ENCODE measurements around the gene MBOAT1.
"Not testable (repeated sequence)": the region's sequence is repeated elsewhere in the genome, so short reads cannot be mapped to it uniquely, and the experiment has no call there.

MBOAT1 gene

GRCh38 chr6:20212392-20213111, at the start of gene MBOAT1:
TSS of gene MBOAT1 (minus strand) at chr6:20212469. CDS start at chr6:20212234, 235 bp downstream.
- peak in 57 of 58 donors; percentile 15 to 85 (median 63) for DNase-seq

GRCh38 chr6:20261685-20262084, 49.4 kb upstream of the MBOAT1 start:
- DNase-seq: no peak

DNA sequence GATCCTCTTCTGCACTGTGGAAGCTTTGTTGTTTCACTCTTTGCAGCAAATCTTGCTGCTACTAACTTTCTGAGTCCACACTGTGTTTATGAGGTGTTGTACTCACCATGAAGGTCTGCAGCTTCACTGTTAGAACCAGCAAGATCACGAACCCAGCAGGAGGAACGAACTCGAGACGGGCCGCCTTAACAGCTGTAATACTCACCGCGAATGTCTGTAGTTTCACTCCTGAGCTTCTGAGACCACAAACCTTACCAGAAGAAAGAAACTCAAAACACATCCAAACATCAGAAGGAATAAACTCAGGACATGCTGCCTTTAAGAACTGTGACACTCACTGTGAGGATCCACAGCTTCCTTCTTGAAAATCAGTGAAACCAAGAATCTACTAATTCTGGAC, 48.1 kb upstream of the MBOAT1 start:
- DNase-seq: no peak

DNA sequence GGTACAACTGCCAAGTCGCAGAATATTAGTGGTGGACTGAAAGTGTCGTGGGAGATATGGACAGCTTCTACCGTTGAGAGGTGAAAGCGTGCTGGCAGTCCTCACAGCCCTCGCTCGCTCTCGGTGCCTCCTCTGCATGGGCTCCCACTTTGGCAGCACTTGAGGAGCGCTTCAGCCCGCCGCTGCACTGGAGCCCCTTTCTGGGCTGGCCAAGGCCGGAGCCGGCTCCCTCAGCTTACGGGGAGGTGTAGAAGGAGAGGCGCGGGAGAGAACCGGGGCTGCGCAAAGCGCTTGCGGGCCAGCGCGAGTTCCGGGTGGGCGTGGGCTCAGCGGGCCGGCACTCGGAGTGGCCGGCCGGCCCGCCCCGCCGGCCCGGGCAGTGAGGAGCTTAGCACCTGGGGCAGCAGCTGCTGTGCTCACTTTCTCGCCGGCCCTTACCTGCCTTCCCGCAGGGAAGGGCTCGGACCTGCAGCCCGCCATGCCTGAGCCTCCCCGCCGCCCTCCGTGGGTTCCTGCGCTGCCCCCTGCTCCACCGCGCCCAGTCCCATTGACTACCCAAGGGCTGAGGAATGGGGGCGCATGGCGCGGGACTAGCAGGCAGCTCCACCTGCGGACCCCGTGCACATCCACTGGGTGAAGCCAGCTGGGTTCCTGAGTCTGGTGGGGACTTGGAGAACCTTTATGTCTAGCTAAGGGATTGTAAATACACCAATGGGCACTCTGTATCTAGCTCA, 47.2 kb upstream of the MBOAT1 start:
- DNase-seq: no peak

DNA sequence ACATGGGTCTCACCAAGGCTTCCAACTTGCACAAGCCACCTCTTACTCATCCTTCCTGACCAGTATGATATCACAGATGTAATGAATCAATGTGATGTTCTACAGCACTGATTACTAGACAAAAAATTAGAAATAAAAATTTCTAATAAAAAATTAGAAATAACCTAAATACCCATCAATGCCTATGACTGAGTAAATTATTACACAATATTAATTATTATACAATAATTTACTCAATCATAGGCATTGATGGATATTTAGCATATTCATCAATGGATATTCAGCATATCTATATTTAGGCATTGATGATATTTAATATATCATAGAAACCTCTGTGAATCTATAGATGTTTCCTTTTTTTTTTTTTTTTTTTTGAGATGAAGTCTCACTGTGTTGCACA, 43.2 kb upstream of the MBOAT1 start:
- no peak for DNase-seq

- no peak for DNase-seq
Observed at GRCh38 chr6:20254295-20254694, 42.0 kb upstream of the MBOAT1 start.

DNA sequence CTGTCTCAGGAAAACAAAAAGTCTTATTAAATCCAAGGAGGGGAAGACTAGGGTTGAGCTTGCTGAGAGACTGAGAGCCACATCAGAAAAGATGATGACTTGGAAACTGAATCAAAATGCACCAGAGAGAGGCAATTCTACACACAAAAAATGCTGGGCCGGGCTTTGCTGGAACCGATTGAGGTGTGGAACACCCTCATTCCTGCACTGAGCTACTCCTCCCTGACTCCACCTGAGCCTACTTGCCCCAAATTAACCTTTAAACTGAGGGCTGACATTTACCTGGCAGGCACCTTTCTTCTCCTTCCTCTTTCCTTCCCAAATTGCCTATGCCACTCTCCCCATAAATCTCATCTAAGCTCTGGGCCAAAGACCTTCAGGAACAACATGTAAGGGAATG, 40.8 kb upstream of the MBOAT1 start:
- no peak for DNase-seq

- DNase-seq: no peak
Observed at GRCh38 chr6:20252311-20252710, 40.0 kb upstream of the MBOAT1 start.

DNA sequence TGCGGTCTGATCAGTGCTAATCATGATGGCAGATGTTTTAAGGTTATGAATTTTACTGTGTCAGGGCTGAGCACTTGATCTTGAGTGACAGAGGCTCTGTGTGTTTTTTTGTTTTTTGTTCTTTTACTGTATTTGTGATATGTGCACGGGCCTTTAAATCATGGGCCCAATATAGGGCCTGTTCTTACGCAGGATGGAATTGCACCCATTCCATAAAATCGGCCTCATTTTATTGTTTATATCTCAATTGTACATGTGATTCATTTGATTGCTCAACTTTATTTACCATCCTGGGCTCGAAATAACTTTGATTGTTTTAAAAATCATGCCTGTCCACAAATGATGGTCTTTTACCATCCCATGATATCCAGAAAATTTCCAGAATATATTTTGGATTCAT, 39.3 kb upstream of the MBOAT1 start:
- DNase-seq: no peak

GRCh38 chr6:20246125-20246524, 33.9 kb upstream of the MBOAT1 start:
- no peak for DNase-seq

GRCh38 chr6:20244807-20245681, 32.8 kb upstream of the MBOAT1 start:
- DNase-seq: not testable (repeated sequence)

DNA sequence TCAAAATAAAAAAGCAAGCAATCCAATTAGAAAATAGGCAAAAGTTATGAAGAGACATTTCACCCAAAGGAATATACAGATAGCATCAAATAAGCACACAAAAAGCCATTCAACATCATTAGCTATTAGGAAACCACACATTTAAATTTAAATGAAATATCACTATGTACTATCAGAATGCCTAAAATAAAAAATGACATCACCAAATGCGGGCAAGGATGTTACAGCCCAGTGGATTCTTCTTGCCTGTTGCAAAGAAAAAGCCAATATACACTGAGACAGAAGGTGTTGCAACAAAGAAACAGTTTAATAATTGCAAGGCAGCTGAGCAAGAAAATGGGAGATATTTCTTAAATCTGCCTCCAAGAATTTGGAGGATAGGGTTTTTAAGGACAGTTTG, 31.0 kb upstream of the MBOAT1 start:
- no peak for DNase-seq

GRCh38 chr6:20242397-20242796, 30.1 kb upstream of the MBOAT1 start:
- DNase-seq: no peak

GRCh38 chr6:20241102-20241501, 28.8 kb upstream of the MBOAT1 start:
- DNase-seq: no peak

DNA sequence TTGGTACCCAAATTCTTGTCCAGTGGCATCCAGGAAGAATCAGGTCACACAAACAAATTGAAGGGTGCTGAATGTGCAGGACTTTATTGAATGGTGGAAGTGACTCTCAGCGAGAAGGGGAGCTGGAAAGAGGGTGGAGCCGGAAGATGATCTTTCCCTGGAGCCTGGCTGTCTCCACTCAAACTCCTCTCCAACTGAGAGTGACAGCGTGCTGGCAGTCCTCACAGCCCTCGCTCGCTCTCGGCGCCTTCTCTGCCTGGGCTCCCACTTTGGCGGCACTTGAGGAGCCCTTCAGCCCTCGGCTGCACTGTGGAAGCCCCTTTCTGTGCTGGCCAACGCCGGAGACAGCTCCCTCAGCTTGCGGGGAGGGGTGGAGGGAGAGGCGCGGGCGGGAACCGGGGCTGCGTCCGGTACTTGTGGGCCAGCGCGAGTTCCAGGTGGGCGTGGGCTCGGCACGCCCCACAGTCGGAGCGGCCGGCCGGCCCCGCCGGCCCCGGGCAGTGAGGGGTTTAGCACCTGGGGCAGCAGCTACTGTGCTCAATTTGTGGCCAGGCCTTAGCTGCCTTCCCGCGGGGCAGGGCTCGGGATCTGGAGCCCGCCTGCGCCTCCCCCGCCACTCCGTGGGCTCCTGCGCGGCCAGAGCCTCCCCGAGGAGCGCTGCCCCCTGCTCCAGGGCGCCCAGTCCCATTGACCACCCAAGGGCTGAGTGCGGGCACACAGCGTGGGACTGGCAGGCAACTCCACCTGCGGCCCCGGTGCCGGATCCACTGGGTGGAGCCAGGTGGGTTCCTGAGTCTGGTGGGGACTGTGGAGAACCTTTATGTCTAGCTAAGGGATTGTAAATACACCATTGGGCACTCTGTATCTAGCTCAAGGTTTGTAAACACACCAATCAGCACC, 26.7 kb upstream of the MBOAT1 start:
- DNase-seq: no peak

DNA sequence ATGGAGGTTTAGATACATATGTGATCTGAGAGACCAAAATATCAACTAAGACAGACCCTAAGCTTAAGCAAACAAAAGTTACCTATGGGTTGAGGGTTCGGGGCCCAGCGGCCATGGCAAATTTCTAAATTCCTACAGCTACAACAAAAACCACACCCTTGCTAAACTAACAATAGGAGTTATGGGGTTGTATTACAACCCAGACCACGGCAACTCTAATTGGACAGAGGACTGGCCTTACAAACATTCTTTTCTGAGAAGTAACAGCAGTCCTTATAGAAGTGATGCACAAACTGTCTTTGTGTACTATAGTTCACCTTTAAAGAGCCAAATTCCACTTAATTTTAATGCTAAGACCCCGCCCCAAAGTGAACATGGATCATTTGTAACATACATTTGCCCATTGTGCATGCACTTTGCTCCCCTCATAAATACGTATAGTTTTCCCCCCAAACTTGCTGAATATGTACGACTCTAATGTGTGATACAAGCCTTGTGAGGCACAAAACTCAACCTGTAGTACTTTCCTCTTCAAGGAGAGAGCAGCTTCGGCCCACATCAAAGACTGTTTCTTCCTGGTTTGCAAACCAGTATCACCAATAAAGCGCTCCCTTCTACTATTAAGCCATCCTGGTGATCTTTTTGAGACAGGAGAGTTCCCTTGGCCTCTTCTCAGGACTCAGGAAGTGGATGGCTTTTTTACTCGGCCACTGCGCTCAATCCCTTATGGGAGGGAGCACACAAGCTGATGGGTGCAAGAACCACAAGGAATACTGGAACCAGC, 25.6 kb upstream of the MBOAT1 start:
- no peak for DNase-seq

DNA sequence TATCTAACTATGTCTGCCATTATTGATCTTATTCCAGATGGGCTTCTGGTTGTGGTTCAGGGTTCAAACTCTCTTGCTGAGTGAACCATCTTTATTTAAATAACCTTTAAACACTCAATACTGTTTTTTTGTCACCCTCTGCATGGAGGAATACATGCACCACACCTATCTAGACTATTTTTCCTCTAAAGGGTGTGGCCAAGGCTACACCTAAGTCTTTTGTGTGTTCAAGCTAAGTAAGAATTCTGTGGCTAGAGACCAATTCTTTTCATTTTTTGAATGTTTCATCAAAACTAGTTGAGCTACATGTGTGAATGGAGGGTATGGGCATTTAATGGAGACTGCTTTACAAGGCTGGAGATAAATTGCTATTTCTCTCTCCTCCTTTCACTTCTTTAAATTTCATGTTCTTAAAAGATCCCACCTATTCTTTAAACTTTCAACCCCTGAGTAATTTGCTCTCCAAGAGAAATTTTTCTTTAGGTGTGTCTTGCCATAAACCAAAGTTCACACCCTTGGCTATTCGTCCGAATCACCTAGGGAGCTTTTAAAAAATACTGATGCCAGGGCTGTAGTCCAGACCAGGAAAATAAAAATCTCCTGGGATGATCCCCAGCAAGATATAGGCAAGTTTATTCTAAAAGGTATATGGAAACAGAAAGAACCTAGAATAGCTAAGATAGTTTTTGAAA, 24.8 kb upstream of the MBOAT1 start:
- no peak for DNase-seq

DNA sequence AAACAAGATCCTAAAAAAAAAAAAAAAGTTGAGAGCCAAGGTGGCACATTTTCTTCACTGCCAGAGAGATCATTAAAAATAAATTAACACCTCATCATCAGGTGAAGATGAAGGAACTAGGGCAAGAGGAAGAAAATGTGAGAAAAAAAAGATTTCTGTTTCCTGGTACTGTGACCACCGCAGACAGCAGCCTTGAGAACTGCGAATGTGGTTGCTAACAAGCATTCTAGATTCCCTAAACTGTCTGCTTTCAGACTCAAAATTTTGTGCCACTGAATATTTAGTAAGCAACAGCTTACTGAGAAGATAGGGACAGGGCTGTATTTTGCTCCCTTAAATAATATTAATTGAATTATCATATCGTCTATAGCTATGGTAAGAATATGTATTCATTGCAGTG, 24.1 kb upstream of the MBOAT1 start:
- DNase-seq: no peak

GRCh38 chr6:20235041-20235440, 22.8 kb upstream of the MBOAT1 start:
- no peak for DNase-seq
